GM19193 (cell line): ENCODE data around the gene MEF2B.

Experiments used
- POLR2A ChIP-seq: IDR thresholded peaks from 4 replicates; pipeline ENCODE4 v1.6.1; 2011; ENCODE audit not compliant: insufficient read depth, insufficient read length; ENCODE audit errors: extremely low read depth

MEF2B gene

GRCh38 chr19:19121371-19121770 lies 48.7 kb downstream of the MEF2B start:
- TF ChIP-seq POLR2A = no peak

GRCh38 chr19:19120308-19121231 lies 49.5 kb downstream of the MEF2B start:
- no peak for TF ChIP-seq POLR2A

GRCh38 chr19:19119325-19120237 lies 50.5 kb downstream of the MEF2B start:
- TF ChIP-seq POLR2A = no peak

GRCh38 chr19:19115954-19116353 lies 54.1 kb downstream of the MEF2B start:
- TF ChIP-seq POLR2A = no peak

GRCh38 chr19:19113040-19113626 lies 56.9 kb downstream of the MEF2B start:
- no peak for TF ChIP-seq POLR2A

- TF ChIP-seq POLR2A = no peak
Measured at GRCh38 chr19:19111967-19112580, 58.0 kb downstream of the MEF2B start.

GRCh38 chr19:19111136-19111835 lies 58.8 kb downstream of the MEF2B start:
- no peak for TF ChIP-seq POLR2A

- no peak for TF ChIP-seq POLR2A
Measured at GRCh38 chr19:19110410-19111135, 59.5 kb downstream of the MEF2B start.

- no peak for TF ChIP-seq POLR2A
Measured at GRCh38 chr19:19109601-19110000, 60.5 kb downstream of the MEF2B start.

GRCh38 chr19:19107654-19108053 lies 62.4 kb downstream of the MEF2B start:
- no peak for TF ChIP-seq POLR2A

GRCh38 chr19:19106056-19106551 lies 64.0 kb downstream of the MEF2B start:
- TF ChIP-seq POLR2A = no peak

GRCh38 chr19:19105365-19106055 lies 64.6 kb downstream of the MEF2B start:
- no peak for TF ChIP-seq POLR2A

- TF ChIP-seq POLR2A = no peak
Measured at GRCh38 chr19:19103167-19103566, 66.9 kb downstream of the MEF2B start.
